22Rv1 (cell line): Measurements from ENCODE around the gene PARP9.

ENCODE experiments used
- CTCF ChIP-seq: fragments of 450-650 bp; IDR thresholded peaks from 2 replicates; pipeline ENCODE4 v1.5.1; 2017; ENCODE audit warnings: mild to moderate bottlenecking
- ZFX ChIP-seq: fragments of 450-650 bp; IDR thresholded peaks from 2 replicates; pipeline ENCODE4 v1.6.1; 2017; ENCODE audit warnings: antibody characterized with exemption, borderline replicate concordance

GRCh38 chr3:122508135-122508914, 55.8 kb downstream of the PARP9 start:
- TF ChIP-seq CTCF (no peak), ZFX (no peak)
